IPS DF 6.9 (cell line): Measurements from ENCODE around the gene MOSPD3.

Experiments
- DNase-seq: peaks from one replicate; pipeline ENCODE4 v3.0.0-alpha.2; 2013; ENCODE audit warnings: low read depth, low spot score
- H3K27ac ChIP-seq: one replicate; pipeline ENCODE4 v1.5.1; 2013; ENCODE audit warnings: low read length, control low read depth
- H3K27me3 ChIP-seq: 2 replicates; pipeline ENCODE4 v1.6.1; 2013; ENCODE audit warnings: mild to moderate bottlenecking, low read length; ENCODE audit not compliant: control insufficient read depth, insufficient read depth
- H3K36me3 ChIP-seq: 2 replicates; pipeline ENCODE4 v1.6.1; 2013; ENCODE audit warnings: low read length; ENCODE audit not compliant: control insufficient read depth, insufficient read depth
- H3K4me1 ChIP-seq: 2 replicates; pipeline ENCODE4 v1.6.1; 2013; ENCODE audit warnings: low read length; ENCODE audit not compliant: control insufficient read depth, insufficient read depth
- H3K4me3 ChIP-seq: 2 replicates; pipeline ENCODE4 v1.5.1; 2013; ENCODE audit warnings: mild to moderate bottlenecking, low read length
- H3K9me3 ChIP-seq: 2 replicates; pipeline ENCODE4 v1.6.1; 2013; ENCODE audit warnings: low read length, inconsistent platforms; ENCODE audit not compliant: control insufficient read depth, insufficient read depth
- WGBS: extraction: QIAGEN DNeasy Blood & Tissue Kit; methylation state at CpG from one replicate; pipeline ENCODE4 v1.1.7; 2013; ENCODE audit warnings: mixed read lengths, missing lambda C conversion rate; ENCODE audit not compliant: insufficient read length, insufficient coverage; 5-methylcytosine and 5-hydroxymethylcytosine counted together

MOSPD3 gene

DNA sequence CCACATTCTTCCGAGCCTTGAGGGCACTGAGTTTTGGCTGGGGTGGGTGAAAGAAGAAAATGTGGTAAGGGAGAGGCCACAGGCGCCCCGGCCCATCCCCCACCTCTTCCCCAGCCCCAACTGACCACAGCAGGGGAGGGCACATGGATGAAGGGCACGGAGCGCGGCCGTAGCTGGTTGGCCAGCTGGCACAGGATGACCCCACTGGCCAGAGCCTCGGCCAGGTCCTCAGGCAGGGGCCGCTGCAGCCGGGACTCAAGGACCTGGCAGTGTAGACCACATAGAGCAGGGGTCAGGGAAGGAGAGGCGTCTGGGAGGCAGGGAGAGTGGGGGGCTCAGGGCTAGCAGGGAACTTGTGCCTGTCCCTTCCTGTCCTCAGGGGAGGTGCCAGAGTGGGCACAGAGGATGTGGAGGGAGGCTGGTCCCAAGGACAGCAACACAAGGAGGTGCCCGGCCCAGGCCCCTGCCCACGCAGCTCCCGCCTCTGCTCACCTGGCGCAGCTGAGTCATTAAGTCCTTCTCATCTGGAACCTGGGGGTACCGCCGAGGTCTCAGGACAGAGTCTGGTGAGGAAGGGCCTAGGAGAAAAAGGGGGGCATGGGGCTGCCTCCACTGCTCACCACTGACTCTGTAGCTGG lies 36.5 kb upstream of the MOSPD3 start:
- Histone ChIP-seq H3K4me3 (no peak overlapping the region), H3K4me1 (peaks cover 13% of the 10 kb centered on the region), H3K27ac (no peak overlapping the region), H3K9me3 (no peaks in the 10 kb centered on the region), H3K36me3 (peaks cover 43% of the 10 kb centered on the region), H3K27me3 (no peaks in the 10 kb centered on the region)
- DNase-seq = no peak
- no CpG with 5 or more reads among the region's 17 CpGs for WGBS

DNA sequence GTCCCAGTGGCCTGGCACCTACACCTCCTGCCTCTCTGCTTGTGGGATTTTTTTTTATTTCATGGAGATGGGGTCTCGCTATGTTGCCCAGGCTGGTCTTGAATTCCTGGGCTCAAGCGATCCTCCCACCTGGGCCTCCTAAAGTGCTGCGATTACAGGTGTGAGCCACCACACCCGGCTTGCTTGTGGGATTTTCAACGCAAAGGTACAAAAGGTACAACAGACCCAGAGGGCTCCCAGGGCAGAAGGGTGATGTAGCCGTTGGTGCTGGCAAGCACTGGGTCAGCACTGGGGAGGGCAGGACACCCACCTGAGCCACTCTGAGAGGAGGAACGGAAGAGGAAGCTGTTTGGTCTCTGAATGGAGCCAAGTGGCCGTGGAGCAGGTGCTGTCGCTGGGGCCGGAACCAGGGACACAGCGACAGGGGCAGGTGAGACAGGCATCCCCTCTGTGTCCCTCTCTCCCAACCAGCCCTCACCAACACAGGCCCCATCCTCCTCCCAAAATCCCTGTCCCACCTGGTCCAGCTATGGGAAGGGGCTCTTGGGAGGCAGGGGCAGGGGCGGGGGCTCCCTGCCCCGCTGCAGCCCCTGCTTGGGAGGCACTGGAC lies 35.9 kb upstream of the MOSPD3 start:
- Histone ChIP-seq H3K4me1 (peaks cover 8% of the 10 kb centered on the region), H3K36me3 (peaks cover 47% of the 10 kb centered on the region), H3K4me3 (no peak overlapping the region), H3K27ac (no peak overlapping the region), H3K9me3 (no peaks in the 10 kb centered on the region), H3K27me3 (no peaks in the 10 kb centered on the region)
- DNase-seq = no peak
- WGBS = no CpG with 5 or more reads among the region's 13 CpGs

DNA sequence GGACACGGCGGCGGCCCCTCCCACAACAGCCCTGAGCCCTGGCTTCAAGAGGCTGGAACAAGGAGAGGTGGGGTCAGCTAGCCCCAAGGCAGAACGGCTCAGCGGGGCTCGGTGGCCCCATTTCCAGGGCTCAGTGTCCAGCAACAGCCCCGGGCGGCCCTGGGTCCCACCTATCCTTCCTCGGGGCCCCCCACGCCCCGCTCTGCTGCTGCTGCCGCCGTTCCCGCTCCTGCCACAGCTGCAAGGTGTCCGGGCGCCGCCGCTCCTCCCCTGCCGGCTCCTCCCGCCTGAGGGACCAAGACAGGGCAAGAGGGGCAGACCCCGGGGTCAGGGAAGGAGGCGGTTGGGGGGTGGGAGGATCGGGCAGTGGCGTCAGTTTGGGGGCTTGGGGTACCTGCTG lies 35.2 kb upstream of the MOSPD3 start:
- no peak for DNase-seq
- Histone ChIP-seq H3K27me3 (no peaks in the 10 kb centered on the region), H3K27ac (no peak overlapping the region), H3K4me3 (no peak overlapping the region), H3K36me3 (peaks cover 47% of the 10 kb centered on the region), H3K4me1 (peaks cover 4% of the 10 kb centered on the region), H3K9me3 (no peaks in the 10 kb centered on the region)
- no CpG with 5 or more reads among the region's 24 CpGs for WGBS

DNA sequence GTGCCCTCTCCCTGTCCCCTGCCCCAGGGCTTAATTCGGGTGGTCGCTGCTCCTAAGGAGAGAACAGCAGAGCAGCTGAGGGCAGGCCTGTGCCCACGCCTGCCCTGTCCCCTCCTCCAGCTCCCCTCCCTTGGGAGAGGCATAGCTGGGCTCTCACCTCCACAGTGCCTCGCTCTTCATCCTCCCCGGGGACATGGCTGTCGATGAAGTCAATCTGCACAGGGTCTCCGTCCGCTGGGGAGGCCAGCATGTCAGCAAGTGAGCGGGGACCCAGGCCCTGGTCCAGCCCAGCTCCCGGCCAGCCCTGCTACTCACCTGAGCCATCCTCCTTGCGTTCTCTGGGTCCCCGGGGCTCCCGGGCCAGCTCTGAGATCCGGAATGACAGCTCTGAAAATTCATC lies 34.8 kb upstream of the MOSPD3 start:
- Histone ChIP-seq H3K27me3 (no peaks in the 10 kb centered on the region), H3K36me3 (peaks cover 47% of the 10 kb centered on the region), H3K27ac (no peak overlapping the region), H3K4me3 (no peak overlapping the region), H3K9me3 (no peaks in the 10 kb centered on the region), H3K4me1 (0 out of 2 replicates have a peak, but pooled peaks cover 2% of the 10 kb centered on the region)
- no peak for DNase-seq
- no CpG with 5 or more reads among the region's 14 CpGs for WGBS

DNA sequence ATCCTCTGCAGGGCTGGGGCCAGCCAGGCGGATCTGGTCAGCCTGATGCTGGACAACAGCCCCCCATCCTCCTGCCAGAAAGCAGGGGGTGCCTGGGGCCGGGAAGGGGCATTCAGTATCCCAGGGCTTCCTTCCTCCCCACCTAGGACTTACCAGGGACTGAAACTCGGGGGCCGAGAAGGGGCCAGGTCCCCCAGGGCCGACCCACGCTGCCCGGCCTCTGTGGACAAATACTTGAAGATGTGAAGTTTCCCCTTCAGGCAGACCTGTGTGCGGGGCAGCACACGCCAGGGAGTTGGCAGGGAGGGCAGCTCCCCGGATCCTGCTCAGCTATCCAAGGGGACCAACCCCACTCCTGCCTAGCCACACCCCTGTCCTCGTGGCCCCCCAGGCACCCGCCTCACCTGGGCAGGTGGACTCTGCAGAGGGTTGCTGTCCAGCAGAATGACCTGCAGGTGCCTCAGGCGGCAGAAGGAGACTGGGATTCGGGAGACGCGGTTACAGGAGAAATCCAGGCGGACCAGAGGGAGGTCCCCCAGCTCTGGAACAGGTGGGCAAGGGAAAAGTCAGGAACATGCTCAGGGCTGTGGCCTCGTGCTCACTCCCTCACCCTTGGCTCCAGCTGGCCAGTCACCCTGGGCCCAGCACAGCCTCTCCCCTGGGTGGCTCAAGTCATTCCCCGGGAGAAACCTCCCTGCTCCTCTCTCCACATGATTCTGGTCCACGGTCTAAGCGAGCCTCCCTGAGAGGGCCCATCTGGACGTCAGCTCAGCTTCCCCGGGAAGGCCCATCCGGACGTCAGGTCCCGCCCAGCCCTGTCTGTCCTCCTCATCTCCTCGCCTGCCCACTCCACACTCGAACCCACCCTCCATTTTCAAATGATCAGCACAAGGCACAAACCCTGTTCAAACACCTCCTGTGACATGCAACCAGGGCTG lies 33.8 kb upstream of the MOSPD3 start:
- no CpG with 5 or more reads among the region's 28 CpGs for WGBS
- H3K27me3 ChIP-seq = no peaks in the 10 kb centered on the region
- H3K9me3 ChIP-seq = no peaks in the 10 kb centered on the region
- peaks cover 2% of the 10 kb centered on the region; the same call in 1 of the 2 replicates for H3K4me1 ChIP-seq
- H3K36me3 ChIP-seq = peaks cover 47% of the 10 kb centered on the region
- H3K27ac ChIP-seq = no peak overlapping the region
- no peak overlapping the region for H3K4me3 ChIP-seq
- DNase-seq = no peak

DNA sequence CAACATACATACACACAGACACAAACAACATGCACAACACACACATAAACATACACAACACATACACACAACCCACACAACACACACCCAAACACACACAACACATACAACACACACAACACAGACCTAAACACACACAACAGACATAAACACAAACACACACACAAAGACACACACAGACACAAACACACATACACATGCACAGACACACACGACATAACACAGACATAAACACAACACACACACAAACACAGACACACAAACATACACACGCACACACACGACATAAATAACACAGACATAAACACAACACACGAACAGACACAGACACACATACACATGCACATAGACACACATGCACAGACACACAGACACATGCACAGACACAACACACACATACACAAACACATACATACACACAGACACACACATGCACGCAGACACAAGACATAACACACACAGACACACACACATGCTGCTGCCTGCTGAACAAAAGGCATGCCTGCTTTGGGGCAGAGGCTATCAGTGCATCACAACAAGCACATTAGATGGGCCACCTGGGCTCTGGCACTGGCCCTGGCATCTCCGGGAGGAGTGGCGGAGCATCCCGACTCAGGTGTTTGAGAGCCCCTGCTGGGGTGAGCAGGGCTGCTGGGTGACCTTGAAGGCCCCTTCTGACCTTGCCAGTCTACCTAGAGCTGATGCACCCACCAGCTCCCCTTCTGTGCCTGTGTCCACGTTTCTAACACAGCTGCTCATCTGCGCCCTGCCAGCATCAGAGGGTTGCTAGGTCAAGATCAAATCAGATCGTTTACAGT lies 31.7 kb upstream of the MOSPD3 start:
- Histone ChIP-seq H3K4me1 (peaks cover 10% of the 10 kb centered on the region), H3K36me3 (peaks cover 35% of the 10 kb centered on the region), H3K9me3 (no peaks in the 10 kb centered on the region), H3K4me3 (no peak overlapping the region), H3K27me3 (no peaks in the 10 kb centered on the region), H3K27ac (no peak overlapping the region)
- 100% methylated on average over 3 of the region's 11 CpGs for WGBS
- DNase-seq = no peak

DNA sequence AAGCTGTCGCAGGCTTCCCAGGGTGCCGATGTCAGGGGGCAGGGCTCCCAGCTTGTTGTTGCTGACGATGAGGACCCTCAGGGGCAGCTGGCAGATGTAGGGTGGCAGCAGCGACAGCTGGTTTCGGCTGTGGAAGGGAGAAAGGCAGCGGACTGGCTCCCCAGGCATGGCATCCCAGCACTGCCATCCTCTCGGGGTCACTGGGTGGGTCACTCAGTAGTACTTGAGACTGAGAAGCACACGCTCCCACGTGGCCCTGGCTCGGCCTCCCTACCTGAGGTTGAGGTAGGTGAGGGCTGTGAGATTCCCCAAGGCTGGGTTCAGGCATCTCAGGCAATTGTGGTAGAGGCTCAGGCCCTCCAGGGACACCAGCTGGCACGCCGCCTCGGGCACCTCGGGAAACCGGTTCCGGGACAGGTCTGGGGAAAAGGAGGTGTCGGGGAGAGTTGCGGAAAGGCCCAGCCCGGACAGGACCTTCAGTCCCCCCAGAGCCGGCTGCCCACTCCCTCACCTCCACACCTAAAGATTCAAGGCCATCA lies 30.2 kb upstream of the MOSPD3 start:
- Histone ChIP-seq H3K4me1 (peaks cover 10% of the 10 kb centered on the region), H3K27me3 (no peaks in the 10 kb centered on the region), H3K4me3 (no peak overlapping the region), H3K9me3 (no peaks in the 10 kb centered on the region), H3K36me3 (peaks cover 31% of the 10 kb centered on the region), H3K27ac (no peak overlapping the region)
- no CpG with 5 or more reads among the region's 20 CpGs for WGBS
- no peak for DNase-seq

DNA sequence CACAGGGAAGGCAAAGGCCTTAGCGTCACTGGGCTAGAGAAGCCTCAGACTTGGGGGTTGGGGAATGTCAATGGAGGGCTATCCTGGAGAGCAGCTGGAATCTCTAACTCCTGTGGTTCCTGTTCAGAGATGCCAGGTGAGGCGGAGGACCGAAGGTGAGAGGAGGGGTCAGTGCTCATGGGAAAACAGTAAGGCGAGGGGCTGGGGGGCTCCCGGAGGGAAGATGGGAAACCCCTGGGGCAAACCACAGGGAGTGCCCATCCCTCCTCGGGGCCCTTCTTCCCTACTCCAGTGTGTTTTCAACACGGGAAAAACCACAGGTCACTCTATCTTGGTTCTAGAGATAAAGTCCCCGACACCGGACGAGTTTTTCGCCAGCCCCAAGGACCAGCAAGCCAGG lies 29.7 kb upstream of the MOSPD3 start:
- DNase-seq = no peak
- Histone ChIP-seq H3K36me3 (peaks cover 28% of the 10 kb centered on the region), H3K4me1 (peaks cover 10% of the 10 kb centered on the region), H3K27me3 (no peaks in the 10 kb centered on the region), H3K27ac (no peak overlapping the region), H3K4me3 (no peak overlapping the region), H3K9me3 (no peaks in the 10 kb centered on the region)
- no CpG with 5 or more reads among the region's 11 CpGs for WGBS

DNA sequence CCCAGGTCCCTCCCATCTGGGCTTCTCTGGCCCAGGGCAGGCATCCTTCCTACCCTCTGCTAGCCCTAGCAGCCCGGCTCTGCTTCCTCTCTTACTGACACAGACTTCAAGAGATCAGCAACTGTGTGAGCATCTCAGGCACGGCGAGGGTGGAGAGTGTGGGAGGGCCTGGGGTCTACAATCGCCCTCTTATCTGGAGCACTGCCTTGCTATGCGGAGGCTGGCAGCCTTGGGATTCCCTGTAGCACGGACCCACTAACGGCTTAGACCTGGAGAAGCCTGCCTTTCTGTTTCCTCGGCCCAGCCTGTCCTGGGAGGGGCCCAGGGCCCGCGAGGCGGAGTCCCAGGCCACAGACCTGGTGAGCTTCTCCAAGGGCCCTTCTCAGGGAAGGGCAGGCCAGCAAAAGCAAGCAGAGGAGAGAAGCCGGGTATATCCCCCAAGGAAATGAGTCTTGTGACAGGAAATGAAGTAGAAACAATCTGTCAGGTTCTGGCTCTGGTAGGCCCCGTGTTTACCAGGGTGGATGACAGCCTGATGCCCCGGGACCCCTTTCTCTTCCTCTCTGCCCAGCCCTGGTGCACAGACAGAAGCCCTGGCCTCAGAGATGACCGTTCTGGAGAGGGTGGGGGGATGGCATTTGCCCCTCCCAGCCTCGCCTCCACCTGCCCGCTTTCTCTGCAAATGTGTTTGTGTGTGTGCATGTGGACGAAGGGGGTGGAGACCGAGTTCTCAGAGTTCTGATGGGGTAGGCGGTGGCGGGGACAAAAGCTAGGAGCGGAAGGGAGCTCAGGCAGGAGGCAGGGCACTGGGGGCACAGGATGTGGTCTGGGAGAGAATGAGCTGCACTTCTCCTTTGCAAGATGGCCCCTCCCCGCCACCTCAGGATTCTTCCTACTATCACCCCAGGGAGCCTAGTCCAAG lies 28.9 kb upstream of the MOSPD3 start:
- peaks cover 21% of the 10 kb centered on the region for H3K36me3 ChIP-seq
- H3K27me3 ChIP-seq = no peaks in the 10 kb centered on the region
- H3K4me3 ChIP-seq = no peak overlapping the region
- peaks cover 10% of the 10 kb centered on the region for H3K4me1 ChIP-seq
- DNase-seq = no peak
- no peak overlapping the region for H3K27ac ChIP-seq
- H3K9me3 ChIP-seq = no peaks in the 10 kb centered on the region
- no CpG with 5 or more reads among the region's 23 CpGs for WGBS
